AG08396 (cell line): ENCODE results near the gene CXXC1.
"Not testable (repeated sequence)": the region's sequence is repeated elsewhere in the genome, so short reads cannot be mapped to it uniquely, and the experiment has no call there.

Experiments used
- DNase-seq: peaks from one replicate; pipeline ENCODE4 v3.0.0; 2012; ENCODE audit warnings: low spot score, mixed read lengths

CXXC1 gene

GRCh38 chr18:50274044-50274442 is 13.4 kb downstream of the CXXC1 start:
- DNase-seq, result no peak

- no peak for DNase-seq
Measured at GRCh38 chr18:50273203-50274043, 14.1 kb downstream of the CXXC1 start.

GRCh38 chr18:50272568-50272967 is 14.9 kb downstream of the CXXC1 start:
- no peak for DNase-seq

- peak; percentile 84 for DNase-seq
Measured at GRCh38 chr18:50268022-50268747, 19.3 kb downstream of the CXXC1 start.

- peak; percentile 97 for DNase-seq
Measured at GRCh38 chr18:50266248-50266704, 21.2 kb downstream of the CXXC1 start, which contains the start of gene CFAP53. Gene CFAP53, minus strand, starts transcription at chr18:50266495. Its CDS starts 91 bp downstream, at chr18:50266404.

GRCh38 chr18:50262977-50263376 is 24.5 kb downstream of the CXXC1 start:
- DNase-seq, result no peak

GRCh38 chr18:50250935-50251334 is 36.6 kb downstream of the CXXC1 start:
- no peak for DNase-seq

- no peak for DNase-seq
Measured at GRCh38 chr18:50249576-50249975, 37.9 kb downstream of the CXXC1 start.

GRCh38 chr18:50247561-50247960 is 39.9 kb downstream of the CXXC1 start:
- no peak for DNase-seq

GRCh38 chr18:50241768-50242167 is 45.7 kb downstream of the CXXC1 start:
- not testable (repeated sequence) for DNase-seq

GRCh38 chr18:50240080-50240563 is 47.4 kb downstream of the CXXC1 start:
- no peak for DNase-seq

- DNase-seq, result no peak
Measured at GRCh38 chr18:50232419-50232818, 55.1 kb downstream of the CXXC1 start.
